GM21619 (cell line): Measurements from ENCODE around the gene B3GALT5.
"Not testable (repeated sequence)": the region's sequence is repeated elsewhere in the genome, so short reads cannot be mapped to it uniquely, and the experiment has no call there.

Experiments used
- ATAC-seq: cut with Tn5 transposase; IDR thresholded peaks from one replicate; pipeline ENCODE4 v1.9.1; 2021; ENCODE audit not compliant: unreplicated experiment

Gene B3GALT5

GRCh38 chr21:39612233-39613040 lies at the start of gene B3GALT5:
TSS of gene B3GALT5 (plus strand) at chr21:39612940. CDS start at chr21:39660560, 47,620 bp downstream.
- ATAC-seq: no peak

- no peak for ATAC-seq
Observed at GRCh38 chr21:39564200-39564599, 48.5 kb upstream of the B3GALT5 start.

- no peak for ATAC-seq
Observed at GRCh38 chr21:39567180-39567972, 45.4 kb upstream of the B3GALT5 start.

GRCh38 chr21:39568361-39568760 lies 44.4 kb upstream of the B3GALT5 start:
- no peak for ATAC-seq

- no peak for ATAC-seq
Observed at GRCh38 chr21:39575775-39576174, 37.0 kb upstream of the B3GALT5 start.

GRCh38 chr21:39576518-39577128 lies 36.1 kb upstream of the B3GALT5 start:
- no peak for ATAC-seq

- ATAC-seq: no peak
Observed at GRCh38 chr21:39579734-39580332, 32.9 kb upstream of the B3GALT5 start.

GRCh38 chr21:39580744-39581143 lies 32.0 kb upstream of the B3GALT5 start:
- ATAC-seq: no peak

GRCh38 chr21:39581414-39581813 lies 31.3 kb upstream of the B3GALT5 start:
- no peak for ATAC-seq

GRCh38 chr21:39582749-39583148 lies 30.0 kb upstream of the B3GALT5 start:
- ATAC-seq: no peak

GRCh38 chr21:39583586-39583985 lies 29.2 kb upstream of the B3GALT5 start:
- ATAC-seq: not testable (repeated sequence)

GRCh38 chr21:39587376-39587775 lies 25.4 kb upstream of the B3GALT5 start:
- ATAC-seq: no peak

- no peak for ATAC-seq
Observed at GRCh38 chr21:39588884-39589283, 23.9 kb upstream of the B3GALT5 start.

- ATAC-seq: no peak
Observed at GRCh38 chr21:39593522-39593921, 19.2 kb upstream of the B3GALT5 start.

GRCh38 chr21:39595465-39595864 lies 17.3 kb upstream of the B3GALT5 start:
- ATAC-seq: no peak

- no peak for ATAC-seq
Observed at GRCh38 chr21:39597595-39597994, 15.1 kb upstream of the B3GALT5 start.

- ATAC-seq: no peak
Observed at GRCh38 chr21:39599191-39599970, 13.4 kb upstream of the B3GALT5 start.

- no peak for ATAC-seq
Observed at GRCh38 chr21:39601187-39601928, 11.4 kb upstream of the B3GALT5 start.

- no peak for ATAC-seq
Observed at GRCh38 chr21:39602076-39602689, 10.6 kb upstream of the B3GALT5 start.
